ENCODE results near the gene YJEFN3. TPM values are rescaled to one million over a fixed set of nuclear protein-coding genes. Genes with fewer than 3 reads are reported as not detected.

YJEFN3 gene
- total and polyA plus RNA-seq, 10 of the 15 experiments (the other 5 are each of a cell fraction or from before 2014, with no cell fraction given), result 0.05 to 6.9 (median 3.5) TPM

- TF ChIP-seq RFX5 (IDR thresholded peaks at IDR 0.05; ENCODE audit: low read depth, low read length) (no peak), HDAC6 (IDR thresholded peaks at IDR 0.05; ENCODE audit: unreplicated experiment) (no peak)
Observed at GRCh38 chr19:19507354-19507753, 21.4 kb upstream of the YJEFN3 start (continued).

- ATAC-seq (no peak), FAIRE-seq (no peak), DNase-seq (ENCODE audit: low read depth, low spot score) (no peak)
- H3K4me3 ChIP-seq, result no peak overlapping the region
- CTCF ChIA-PET, result interaction anchor here (1.0 kb wide), 1 partner anchor 147 kb away, joined by 3 read pairs; no protein-coding TSS in a partner anchor
- H3K79me2 ChIP-seq (ENCODE audit: control insufficient read depth, insufficient read depth, low read length), result no peaks in the 10 kb centered on the region
- no peaks in the 10 kb centered on the region for H3K9me3 ChIP-seq (replicated peaks; ENCODE audit: control insufficient read depth, insufficient read depth, low read length)
- no peak overlapping the region for H3K9ac ChIP-seq (ENCODE audit: control insufficient read depth, insufficient read depth, low read length)
- intact Hi-C loops (cut with micrococcal nuclease; ENCODE audit: unreplicated experiment) (no loop called here), in situ Hi-C loops (cut with MboI) (no loop called here)
- SMC1A ChIA-PET (ENCODE audit: uncharacterized antibody, unreplicated experiment), result no interaction called here
- H3K4me2 ChIP-seq (ENCODE audit: control insufficient read depth, insufficient read depth), result no peak overlapping the region
- RAD21 ChIA-PET (ENCODE audit: unreplicated experiment), result no interaction called here
- H4K20me1 ChIP-seq (ENCODE audit: control insufficient read depth, insufficient read depth), result no peaks in the 10 kb centered on the region
- WGBS (ENCODE audit: insufficient coverage, insufficient replicate concordance, low lambda C conversion rate, missing lambda C conversion rate), result 98% methylated on average over 11 of the region's 11 CpGs
- no peaks in the 10 kb centered on the region for H3K27me3 ChIP-seq (replicated peaks in 1 of 2; ENCODE audit: control insufficient read depth in 2 of 2, insufficient read depth in 2 of 2, low read length in 1 of 2)
- H3K4me1 ChIP-seq (ENCODE audit: control insufficient read depth, insufficient read depth, low read length), result no peaks in the 10 kb centered on the region
- BruUV-seq (replicated peaks), result no TSS peak
- no peak overlapping the region for H2AFZ ChIP-seq (ENCODE audit: control insufficient read depth, low read depth, low read length)
- no peak for TF ChIP-seq NFXL1 (IDR thresholded peaks at IDR 0.05; ENCODE audit: borderline replicate concordance)
- no peak for TF ChIP-seq CHD2 (IDR thresholded peaks at IDR 0.05; ENCODE audit: borderline replicate concordance, low read depth, low read length)
- TF ChIP-seq GABPA (IDR thresholded peaks at IDR 0.05; ENCODE audit: low read depth), result no peak
- no peak for TF ChIP-seq CEBPB (IDR thresholded peaks at IDR 0.05; ENCODE audit: borderline replicate concordance in 1 of 2, low read depth in 2 of 2, low read length in 2 of 2)
- no peak for TF ChIP-seq TCF7 (IDR thresholded peaks at IDR 0.05; ENCODE audit: borderline replicate concordance)
- TF ChIP-seq PKNOX1 (IDR thresholded peaks at IDR 0.05), result no peak
- no peak for TF ChIP-seq ZNF24 (IDR thresholded peaks at IDR 0.05)
- TF ChIP-seq POLR2AphosphoS2 (IDR thresholded peaks at IDR 0.05; ENCODE audit: low read depth, low read length), result no peak
- peak; percentile 42; the same call in 1 of the 2 replicates for TF ChIP-seq POLR2A (IDR thresholded peaks at IDR 0.05; ENCODE audit: low read depth, low read length)
- no peak overlapping the region for H3K27ac ChIP-seq (ENCODE audit: control insufficient read depth, insufficient read depth)
- POLR2A ChIA-PET, result no interaction called here
- peaks cover 9 to 19% of the 10 kb centered on the region in 2 experiments for H3K36me3 ChIP-seq (ENCODE audit: control insufficient read depth in 2 of 2, insufficient read depth in 2 of 2, low read length in 1 of 2)
Observed at GRCh38 chr19:19508217-19508616, 20.5 kb upstream of the YJEFN3 start.

Data from GM12878 (cell line).